ENCODE results near the gene HMG20B.
"Not testable (repeated sequence)": the region's sequence is repeated elsewhere in the genome, so short reads cannot be mapped to it uniquely, and the experiment has no call there.

Gene HMG20B

DNA sequence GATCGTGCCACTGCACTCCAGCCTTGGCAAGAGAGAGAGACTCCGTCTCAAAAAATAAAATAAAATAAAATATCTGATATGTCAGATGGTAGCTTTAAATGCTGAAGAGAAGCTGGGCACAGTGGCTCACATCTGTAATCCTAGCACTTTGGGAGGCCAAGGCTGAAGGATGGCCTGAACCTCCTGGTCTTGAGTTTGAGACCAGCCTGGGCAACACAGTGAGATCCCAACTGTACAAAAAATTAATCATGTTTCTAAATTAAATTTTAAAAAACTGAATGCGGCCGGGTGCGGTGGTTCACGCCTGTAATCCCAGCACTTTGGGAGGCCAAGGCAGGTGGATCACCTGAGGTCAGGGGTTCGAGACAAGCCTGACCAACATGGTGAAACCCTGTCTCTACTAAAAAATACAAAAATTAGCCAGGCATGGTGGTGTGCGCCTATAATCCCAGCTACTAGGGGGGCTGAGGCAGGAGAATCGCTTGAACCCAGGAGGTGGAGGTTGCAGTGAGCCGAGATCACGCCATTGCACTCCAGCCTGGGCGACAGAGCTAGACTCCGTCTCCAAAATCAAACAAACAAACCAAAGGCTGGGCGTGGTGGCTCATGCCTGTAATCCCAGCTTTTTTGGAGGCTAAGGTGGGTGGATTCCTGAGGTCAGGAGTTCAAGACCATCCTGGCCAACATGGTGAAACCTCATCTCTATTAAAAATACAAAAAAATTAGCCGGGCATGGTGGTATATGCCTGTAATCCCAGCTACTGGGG is 11.5 kb downstream of the HMG20B start:
- not testable (repeated sequence) for DNase-seq (ENCODE audit: low spot score)

GRCh38 chr19:3585301-3586126 is 12.8 kb downstream of the HMG20B start, which contains the start of gene GIPC3:
Gene GIPC3 (plus strand): TSS chr19:3585478. CDS start chr19:3585598, 120 bp downstream.
- no peak for DNase-seq (ENCODE audit: low spot score)

GRCh38 chr19:3586127-3586626 is 13.4 kb downstream of the HMG20B start:
- DNase-seq (ENCODE audit: low spot score), result no peak

- DNase-seq (ENCODE audit: low spot score), result no peak
Measured at GRCh38 chr19:3586707-3587346, 14.1 kb downstream of the HMG20B start.

- DNase-seq (ENCODE audit: low spot score), result no peak
Measured at GRCh38 chr19:3589439-3589838, 16.7 kb downstream of the HMG20B start.

DNA sequence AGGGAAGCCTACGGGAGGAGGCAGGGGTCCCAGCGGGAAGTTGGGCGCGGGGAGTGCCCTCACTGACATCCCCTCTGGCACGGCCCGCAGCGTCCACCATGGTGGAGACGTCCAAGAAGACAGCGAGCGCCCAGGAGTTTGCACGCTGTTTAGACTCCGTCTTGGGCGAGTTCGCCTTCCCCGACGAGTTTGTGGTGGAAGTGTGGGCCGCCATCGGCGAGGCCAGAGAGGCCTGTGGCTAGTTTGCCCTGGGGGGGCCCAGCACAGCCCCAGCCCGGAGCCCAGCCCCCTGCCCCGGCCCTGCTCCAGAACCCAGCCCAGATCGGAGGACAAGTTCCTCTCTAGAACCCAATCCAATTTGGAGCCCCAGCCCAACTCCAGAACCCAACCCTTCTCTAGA is 17.2 kb downstream of the HMG20B start:
- DNase-seq (ENCODE audit: low spot score), result no peak

- DNase-seq (ENCODE audit: low spot score), result no peak
Measured at GRCh38 chr19:3590991-3591659, 18.4 kb downstream of the HMG20B start.

- DNase-seq (ENCODE audit: low spot score), result no peak
Measured at GRCh38 chr19:3591876-3592613, 19.3 kb downstream of the HMG20B start.

DNA sequence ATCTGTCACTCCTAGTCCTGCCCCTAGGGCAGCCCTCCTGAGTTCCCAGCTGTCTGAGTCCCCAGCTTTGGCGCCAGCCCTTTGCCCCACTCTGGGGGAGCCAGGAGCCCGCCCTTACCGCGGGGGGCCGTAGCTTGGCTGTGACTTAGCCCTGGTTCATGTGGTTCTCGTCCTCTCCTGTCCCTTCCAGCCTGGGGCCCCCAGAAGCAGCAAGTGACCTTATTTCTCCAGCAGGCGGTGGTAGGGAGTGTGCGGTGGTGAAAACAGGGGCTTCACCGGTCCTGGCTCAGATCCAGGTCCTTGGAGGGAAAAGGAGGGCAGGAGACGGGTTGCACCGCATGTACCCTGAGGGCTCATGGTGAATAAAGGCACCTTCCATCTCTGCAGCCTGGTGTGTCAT is 20.4 kb downstream of the HMG20B start:
- DNase-seq (ENCODE audit: low spot score), result no peak

GRCh38 chr19:3595521-3596061 is 22.8 kb downstream of the HMG20B start:
- no peak for DNase-seq (ENCODE audit: low spot score)

DNA sequence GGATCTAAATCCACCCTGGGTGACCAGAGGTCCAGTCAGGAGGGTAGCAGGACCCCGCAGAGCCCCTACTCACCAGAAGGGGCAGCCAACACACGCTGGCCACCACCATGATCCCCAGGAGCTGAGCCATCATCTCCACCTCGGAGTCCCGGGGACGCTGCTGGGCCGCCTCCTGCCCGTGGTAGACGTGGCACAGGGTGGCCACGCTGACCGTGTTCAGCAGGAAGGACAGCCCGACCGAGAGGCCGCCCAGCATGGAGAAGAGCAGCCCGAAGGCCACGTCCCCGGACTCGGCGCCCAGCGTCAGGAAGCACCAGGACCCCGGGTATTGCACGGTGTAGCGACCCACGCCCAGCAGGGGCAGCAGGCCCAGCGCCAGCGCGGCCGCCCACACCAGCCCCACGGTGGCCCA is 27.0 kb downstream of the HMG20B start:
- no peak for DNase-seq (ENCODE audit: low spot score)

- DNase-seq (ENCODE audit: low spot score), result no peak
Measured at GRCh38 chr19:3601021-3601420, 28.3 kb downstream of the HMG20B start.

GRCh38 chr19:3603121-3603811 is 30.5 kb downstream of the HMG20B start:
- no peak for DNase-seq (ENCODE audit: low spot score)

GRCh38 chr19:3604227-3604986 is 31.7 kb downstream of the HMG20B start:
- no peak for DNase-seq (ENCODE audit: low spot score)

DNA sequence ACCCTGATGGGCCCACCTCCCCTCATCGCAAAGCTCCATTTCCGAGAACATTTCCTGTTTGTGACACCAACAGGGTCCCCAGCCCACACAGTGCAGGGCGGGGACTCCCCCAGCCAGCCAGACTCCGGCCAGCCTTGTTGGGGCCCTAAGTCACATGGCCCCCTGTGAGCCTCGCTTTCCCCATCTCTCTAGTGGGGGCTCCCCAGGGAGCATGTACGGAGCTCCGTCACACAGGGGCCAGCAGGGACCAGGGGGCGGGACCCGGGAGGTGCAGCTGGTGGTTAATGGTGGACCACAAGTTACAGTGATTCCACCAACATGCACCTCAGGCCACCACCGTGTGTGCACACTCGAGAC is 32.2 kb downstream of the HMG20B start:
- DNase-seq (ENCODE audit: low spot score), result peak; percentile 27

- DNase-seq (ENCODE audit: low spot score), result no peak
Measured at GRCh38 chr19:3605361-3605760, 32.6 kb downstream of the HMG20B start.

DNA sequence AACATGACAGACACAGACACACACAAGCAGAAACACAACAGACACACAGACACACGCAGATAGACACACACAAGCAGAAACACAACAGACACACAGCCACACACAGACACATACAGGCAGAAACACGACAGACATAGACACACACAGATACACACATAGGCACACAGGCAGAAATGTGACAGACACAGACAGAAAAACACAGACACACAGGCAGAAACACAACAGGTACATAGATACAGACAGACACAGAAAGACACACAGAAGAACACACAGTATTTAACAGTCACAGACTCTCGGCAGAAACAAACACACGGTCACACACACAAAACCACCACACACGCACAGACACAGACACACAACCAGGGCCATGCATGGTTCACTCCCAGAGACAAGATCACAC is 33.0 kb downstream of the HMG20B start:
- no peak for DNase-seq (ENCODE audit: low spot score)

GRCh38 chr19:3606174-3606689 is 33.5 kb downstream of the HMG20B start:
- DNase-seq (ENCODE audit: low spot score), result peak; percentile 33

DNA sequence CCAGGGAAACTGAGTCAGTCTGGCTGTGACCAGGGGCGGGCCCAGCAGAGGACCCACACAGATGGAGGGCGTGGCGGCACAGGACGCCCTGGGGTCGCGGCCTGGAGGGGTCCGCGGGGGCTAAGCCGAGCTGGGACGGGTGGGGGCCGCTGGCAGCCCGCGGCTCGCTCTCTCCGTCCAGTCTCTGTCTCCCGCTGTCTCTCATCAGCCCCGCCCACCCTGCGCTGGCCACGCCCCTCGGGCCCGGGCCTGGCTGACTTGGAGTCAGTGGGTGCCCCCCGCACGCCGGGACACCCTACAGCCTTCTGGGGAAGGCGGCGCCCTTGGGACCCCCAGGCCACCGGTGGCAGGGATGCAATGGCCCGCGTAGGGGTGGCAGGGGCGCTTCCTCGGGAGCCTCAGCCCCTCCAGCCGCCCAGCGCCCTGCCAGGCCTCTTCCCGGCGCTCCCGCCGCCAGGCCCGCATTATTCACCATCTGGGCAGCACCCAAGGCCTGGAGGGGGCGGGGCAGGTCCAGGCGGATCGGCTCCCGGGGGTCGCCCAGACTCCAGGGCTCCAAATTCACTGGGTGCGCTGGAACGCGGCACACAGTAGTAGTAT is 34.0 kb downstream of the HMG20B start, which contains the start of gene TBXA2R:
TSS of gene TBXA2R (minus strand) at position 186 of the 600 bp plus-strand sequence. CDS start 6,241 bp downstream, outside the sequence.
- DNase-seq (ENCODE audit: low spot score), result peak; percentile 26

All from CD4-positive, alpha-beta T cell treated with Interleukin-6 at 100 ng/mL for 8 hours (primary cell).